VCaP (cell line): ENCODE results near the gene ARHGAP25.

Experiments
- H3K27ac ChIP-seq: fragments of 450-650 bp; 2 replicates; pipeline ENCODE4 v1.5.1; 2017
- CTCF ChIP-seq: fragments of 450-650 bp; conservative IDR thresholded peaks from 2 replicates; pipeline ENCODE4 v1.5.1; 2017; ENCODE audit warnings: mild to moderate bottlenecking, moderate library complexity

Gene ARHGAP25

GRCh38 chr2:68847751-68848150 lies 113.1 kb downstream of the ARHGAP25 start:
- no peak overlapping the region for H3K27ac ChIP-seq
- TF ChIP-seq CTCF, result no peak

DNA sequence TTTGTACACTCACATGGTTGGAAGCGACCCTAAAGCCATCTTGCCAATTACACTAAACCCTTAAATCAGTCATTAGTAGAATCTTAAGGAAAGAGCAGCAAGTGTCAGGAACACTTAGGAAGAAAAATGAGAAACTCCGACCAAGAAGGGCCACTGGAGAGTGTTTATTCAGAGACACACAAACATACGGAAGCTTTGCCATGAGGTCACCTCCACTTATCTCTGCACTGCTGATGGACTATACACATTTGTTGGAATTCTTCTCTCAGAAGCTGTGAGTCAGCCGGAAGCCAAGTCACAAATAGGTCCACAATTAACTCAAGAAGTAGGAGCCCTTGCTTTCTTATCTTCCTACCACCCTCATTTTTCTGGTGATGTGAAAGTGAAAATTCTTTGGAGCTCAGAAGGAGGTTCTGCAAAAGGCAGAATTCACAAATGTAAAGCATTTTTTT lies 115.0 kb downstream of the ARHGAP25 start:
- H3K27ac ChIP-seq, result no peak overlapping the region
- TF ChIP-seq CTCF, result no peak

DNA sequence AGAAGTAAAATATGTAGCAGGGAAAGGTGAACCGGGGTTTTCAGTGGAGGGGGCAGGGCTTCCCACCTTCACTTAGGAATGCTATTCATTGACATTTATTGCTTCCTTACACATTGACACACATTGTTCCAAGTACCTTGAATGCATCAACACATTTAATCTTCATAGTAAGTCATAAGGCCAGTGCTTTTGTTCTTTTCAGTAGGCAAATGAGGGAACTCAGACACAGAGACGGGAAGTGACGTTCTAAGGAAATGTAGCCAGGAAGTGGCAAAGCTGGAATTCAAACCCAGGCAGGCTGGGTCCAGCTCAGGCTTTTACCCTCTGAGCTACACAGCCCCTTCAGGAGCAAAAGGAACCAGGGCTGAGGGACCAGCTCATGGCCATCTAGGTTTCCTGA lies 115.9 kb downstream of the ARHGAP25 start:
- TF ChIP-seq CTCF, result no peak
- no peak overlapping the region for H3K27ac ChIP-seq

DNA sequence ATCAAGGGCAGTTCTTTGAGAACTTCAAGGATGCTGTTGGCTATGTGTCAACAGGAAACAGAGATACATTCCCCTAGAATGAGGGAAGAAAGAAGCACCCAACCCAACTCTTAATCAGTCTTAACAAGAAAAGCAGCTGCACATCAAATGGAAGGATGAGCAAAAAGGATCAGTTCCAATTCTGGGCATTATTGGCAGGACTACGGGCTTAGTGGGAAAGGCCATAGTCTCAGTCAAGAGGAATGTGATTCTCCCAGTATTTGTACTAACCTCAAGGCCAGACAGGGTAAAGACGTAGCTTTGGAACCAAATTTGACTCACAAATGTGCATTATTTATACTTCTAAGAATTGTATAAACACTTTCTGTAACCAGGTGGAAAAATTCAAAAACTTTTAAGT lies 118.4 kb downstream of the ARHGAP25 start:
- TF ChIP-seq CTCF, result no peak
- H3K27ac ChIP-seq, result no peak overlapping the region

- no peak for TF ChIP-seq CTCF
- H3K27ac ChIP-seq, result no peak overlapping the region
These were observed 119.3 kb downstream of the ARHGAP25 start for GRCh38 chr2:68853915-68854314.

DNA sequence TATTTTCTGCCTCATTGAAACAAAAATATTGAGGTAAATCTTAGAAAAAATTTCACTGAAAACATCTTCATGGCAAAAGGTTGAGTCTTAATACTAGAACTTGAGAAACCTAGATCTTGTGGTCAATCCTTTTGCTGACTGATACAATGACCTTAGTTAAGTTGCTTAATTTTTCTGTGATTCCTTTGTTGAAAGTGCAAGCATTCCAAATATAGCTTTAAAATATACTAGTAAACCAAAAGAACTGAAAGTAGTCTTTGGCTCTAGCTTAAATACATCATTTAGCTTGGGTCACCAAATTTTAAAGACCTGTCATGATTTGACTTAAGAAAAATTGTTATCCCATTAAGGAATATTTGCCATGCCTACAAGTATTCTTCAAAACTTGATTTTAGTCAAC lies 119.9 kb downstream of the ARHGAP25 start:
- H3K27ac ChIP-seq, result no peak overlapping the region
- TF ChIP-seq CTCF, result no peak

- no peak overlapping the region for H3K27ac ChIP-seq
- TF ChIP-seq CTCF, result no peak
These were observed 120.9 kb downstream of the ARHGAP25 start for GRCh38 chr2:68855550-68855949.
